GM19463 (cell line): ENCODE results near the gene TCP11L1.
"Not testable (repeated sequence)": the region's sequence is repeated elsewhere in the genome, so short reads cannot be mapped to it uniquely, and the experiment has no call there.

Experiments used
- ATAC-seq: cut with Tn5 transposase; IDR thresholded peaks from one replicate; pipeline ENCODE4 v1.9.1; 2021; ENCODE audit warnings: mild to moderate bottlenecking, moderate library complexity; ENCODE audit not compliant: unreplicated experiment

The TCP11L1 gene

GRCh38 chr11:33028537-33028914 lies 10.8 kb upstream of the TCP11L1 start:
- ATAC-seq, result no peak

DNA sequence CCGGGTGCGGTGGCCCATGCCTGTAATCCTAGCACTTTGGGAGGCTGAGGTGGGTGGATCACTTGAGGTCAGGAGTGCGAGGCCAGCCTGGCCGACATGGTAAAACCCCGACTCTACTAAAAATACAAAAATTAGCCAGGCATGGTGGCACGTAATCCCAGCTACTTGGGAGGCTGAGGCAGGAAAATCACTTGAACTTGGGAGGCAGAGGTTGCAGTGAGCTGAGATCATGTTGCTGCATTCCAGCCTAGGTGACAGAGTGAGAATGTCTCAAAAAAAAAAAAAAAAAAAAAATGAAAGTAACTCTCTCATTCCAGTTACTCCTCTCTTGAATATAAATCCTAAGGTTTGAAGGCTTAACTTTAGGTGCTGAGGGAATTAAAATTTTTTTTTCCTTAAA lies 10.2 kb upstream of the TCP11L1 start:
- ATAC-seq, result not testable (repeated sequence)

DNA sequence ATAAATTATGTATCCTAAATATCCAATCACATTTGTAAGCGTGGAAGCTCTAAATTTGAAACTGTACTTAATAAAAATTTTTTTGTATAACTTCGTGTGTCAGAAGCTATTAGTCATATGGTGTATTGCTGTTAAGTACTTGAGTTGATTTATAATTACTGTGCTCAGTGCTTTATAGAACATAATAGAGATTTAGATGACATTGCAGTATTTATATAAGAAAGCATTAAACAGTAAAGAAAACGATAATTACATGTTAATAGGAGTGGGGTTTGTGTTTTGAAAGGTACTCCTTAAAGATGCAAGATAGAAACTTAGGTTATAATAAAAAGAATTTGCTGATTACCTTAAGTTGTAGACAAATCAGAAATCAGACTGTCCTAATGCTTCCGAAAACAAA lies 5.9 kb upstream of the TCP11L1 start:
- no peak for ATAC-seq

- no peak for ATAC-seq
These were observed 4.4 kb upstream of the TCP11L1 start for GRCh38 chr11:33035011-33035410.

- peak; percentile 28 for ATAC-seq
These were observed 875 bp downstream of the TCP11L1 start for GRCh38 chr11:33040033-33040861.

DNA sequence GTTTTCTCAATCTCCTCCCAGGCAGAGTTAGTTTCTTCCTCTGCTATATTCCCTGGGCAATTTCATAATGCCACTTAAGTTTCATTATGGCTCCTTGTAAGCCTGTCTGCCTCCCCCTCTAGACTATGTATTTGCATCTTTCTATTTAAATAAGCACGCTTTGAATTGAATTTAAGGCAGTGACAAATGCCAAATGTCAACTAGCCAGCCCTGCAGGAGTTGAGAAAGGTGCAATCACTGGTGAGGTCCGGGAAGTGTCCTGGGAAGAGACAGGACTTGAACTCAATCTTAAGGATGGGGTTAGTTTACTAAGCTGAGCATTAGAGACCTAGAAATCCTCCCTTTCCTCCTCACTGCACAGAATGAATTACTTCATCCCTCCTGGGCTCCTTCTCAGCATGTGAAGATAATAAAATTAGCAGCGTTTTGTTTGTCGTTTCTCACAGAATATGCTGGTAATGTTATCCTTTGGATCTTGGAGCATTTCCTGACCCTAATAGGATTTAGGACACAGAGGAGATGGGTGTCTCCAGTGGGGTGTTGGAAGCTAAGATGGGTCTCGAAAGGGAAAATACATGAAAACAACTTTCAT lies 1.6 kb downstream of the TCP11L1 start:
- no peak for ATAC-seq

DNA sequence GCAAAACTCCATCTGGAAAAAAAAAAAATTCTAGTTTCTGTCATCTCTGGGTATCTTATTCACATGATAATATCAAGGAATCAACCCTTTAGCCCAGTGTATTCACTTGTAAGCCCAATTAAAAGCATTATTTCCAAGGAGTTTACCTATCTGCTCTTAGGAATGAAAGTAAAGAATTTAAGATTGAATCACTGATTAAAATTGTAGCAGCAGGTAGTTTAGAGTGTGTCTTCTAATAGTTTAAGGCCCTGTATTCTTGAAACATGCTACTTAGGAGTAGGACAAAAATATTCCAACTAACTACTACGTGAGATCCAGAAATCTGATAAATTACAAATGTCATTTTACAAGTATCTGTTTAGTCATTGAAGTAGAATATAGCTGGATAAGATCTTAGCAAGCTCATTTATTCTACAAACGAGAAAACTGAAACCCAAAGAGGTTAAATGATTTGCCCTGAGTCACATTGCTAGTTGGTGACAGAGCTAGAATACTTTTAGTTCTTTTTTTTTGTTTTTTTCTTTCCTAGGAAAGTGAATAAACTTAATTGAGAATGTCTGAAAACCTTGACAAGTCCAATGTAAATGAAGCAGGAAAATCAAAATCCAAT lies 4.0 kb downstream of the TCP11L1 start:
- ATAC-seq, result no peak

DNA sequence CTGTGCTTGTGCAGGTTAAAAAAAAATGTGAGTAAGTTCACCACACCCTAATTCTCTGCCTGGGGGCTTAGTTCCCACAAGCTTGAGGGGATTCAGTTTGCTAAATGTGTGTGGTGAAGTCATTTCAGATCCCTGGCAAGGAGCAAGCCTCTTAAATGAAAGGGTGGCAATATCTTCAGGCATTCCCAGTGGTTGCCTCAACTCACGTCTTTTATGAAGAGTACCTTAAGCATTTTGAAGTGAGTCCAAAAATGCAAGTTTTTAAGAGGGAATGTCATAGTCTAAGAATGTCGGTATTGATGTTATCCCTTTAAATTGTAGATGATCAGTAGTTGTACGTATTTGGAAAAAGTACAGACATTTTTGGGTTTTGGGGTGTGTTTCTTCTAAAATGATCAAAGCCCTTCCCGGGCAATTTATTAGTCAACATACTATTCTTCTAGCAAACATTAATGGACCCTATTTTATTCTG lies 4.9 kb downstream of the TCP11L1 start:
- ATAC-seq, result no peak

DNA sequence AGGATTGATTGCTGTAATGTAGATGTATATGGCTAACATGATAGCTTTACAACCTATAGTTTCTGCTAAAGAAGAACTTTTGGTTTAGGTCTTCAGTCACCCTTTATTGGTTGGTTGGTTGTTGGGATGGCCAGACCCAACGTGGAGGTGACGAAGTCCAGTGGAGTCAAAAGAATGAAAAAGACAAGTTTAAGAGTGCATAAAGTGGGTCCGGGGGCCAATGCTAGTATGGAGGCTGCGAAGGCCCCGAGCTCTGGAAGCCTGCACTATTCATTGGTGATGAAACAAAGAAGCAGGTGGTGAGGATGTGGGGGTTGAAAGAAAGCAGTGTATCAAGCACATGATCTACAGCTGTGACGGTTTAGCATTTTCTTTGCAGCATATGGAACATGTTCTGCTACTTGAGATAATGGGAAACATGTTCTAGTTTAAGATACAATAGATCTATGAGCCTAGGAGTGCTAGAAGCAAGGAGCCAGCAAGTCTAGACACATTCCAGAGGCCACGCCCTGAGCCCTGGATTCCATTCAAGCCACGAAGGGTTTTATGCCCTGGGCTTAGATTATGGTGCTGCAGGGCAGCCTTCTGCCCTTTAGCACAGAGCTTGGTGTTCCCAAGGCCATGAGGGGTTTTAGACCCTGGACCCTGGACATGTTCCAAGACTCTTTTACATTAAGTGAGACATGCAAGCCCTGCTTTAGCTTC lies 6.3 kb downstream of the TCP11L1 start:
- no peak for ATAC-seq

DNA sequence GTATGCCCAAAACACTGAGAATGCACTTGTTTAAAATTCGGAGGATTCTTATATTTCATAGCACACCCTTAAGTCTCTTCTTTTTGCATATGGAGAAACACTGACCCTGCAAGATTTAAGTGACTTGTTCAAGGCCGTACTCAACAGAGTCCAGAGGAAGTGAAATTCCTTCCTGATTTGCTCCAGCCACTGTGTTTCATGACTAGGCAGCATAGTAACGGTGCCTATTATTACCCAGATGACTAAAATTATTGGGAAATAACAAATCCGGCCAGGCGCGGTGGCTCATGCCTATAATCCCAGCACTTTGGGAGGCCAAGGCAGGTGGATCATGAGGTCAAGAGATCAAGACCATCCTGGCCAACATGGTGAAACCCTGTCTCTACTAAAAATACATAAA lies 9.3 kb downstream of the TCP11L1 start:
- not testable (repeated sequence) for ATAC-seq

DNA sequence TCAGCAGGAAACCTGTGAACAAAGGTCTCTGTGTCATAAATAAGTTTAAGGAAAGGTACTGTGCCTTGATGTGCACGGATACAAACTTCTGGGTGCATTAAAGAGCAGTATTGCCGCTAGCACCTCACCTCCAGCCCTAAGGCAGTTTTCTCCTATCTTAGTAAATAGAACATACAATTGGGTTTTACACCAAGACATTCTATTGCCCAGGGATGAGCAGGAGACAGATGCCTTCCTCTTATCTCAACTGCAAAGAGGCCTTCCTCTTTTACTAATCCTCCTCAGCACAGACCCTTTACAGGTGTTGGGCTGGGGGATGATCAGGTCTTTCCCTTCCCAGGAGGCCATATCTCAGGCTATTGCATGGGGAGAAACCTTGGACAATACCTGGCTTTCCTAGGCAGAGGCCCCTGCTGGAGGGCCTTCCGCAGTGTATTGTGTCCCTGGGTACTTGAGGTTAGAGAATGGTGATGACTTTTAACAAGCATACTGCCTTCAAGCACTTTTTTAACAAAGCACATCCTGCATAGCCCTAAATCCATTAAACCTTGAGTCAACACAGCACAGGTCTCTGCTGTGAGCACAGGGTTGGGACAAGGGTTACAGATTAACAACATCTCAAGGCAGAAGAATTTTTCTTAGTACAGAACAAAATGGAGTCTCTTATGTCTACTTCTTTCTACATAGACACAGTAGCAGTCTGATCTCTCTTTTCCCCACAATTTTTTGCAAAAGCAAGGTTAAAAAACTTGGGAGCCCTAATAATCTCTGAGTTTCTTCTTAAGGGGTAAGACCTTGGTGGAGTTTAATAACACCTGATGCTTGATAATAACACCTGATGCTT lies 10.4 kb downstream of the TCP11L1 start:
- ATAC-seq, result not testable (repeated sequence)

- no peak for ATAC-seq
These were observed 12.9 kb downstream of the TCP11L1 start for GRCh38 chr11:33052231-33052630.

GRCh38 chr11:33055375-33055774 lies 16.0 kb downstream of the TCP11L1 start:
- no peak for ATAC-seq

DNA sequence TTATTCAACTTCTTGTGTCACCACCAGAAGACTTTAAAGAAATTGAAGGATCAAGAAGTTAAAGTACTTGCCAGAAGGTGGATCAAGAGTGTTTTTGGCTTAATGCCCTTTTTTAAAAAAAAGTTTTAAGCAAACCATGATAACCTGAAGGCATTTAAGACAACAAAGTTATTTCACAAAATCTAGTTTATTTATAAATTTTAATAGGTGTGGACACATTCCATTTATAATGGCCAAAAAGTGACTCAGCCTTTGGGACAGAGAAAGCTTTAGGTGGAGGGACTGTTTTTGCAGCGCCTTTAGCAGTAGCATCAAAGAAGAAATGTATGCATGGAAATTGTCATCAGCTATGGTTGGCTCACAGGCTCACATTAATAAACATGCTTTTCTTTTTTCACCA lies 17.9 kb downstream of the TCP11L1 start:
- no peak for ATAC-seq

DNA sequence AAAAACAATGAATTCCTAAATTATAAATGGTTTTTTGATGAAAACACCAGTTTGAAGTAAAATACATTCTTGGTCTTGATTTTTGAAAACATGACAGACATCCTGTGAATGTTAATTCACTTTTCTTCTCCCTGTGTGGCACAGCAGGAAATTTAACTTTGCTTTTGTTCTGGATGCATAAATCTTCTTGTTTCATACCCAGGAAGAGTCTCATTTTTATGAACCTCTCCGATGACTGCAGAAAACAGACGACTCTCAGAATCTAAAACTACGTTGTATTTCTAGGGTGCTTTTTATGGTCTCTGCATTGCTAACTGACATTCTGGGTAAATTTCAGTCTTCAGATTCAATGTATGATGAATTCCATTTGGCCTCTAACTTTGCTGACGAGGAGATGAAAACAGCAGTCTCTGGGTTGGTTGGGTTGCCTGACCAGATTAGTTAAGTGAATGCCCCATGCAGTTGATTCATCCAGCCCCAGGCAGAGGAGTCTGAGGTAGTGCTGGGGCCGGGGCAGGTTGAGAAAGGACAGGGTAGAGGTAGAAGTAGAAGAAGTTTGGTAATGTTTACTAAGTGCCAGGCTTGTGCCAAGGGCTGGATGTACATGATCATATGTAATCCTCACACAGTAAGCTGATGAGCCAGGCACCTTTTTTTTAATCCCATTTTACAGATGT lies 20.1 kb downstream of the TCP11L1 start:
- no peak for ATAC-seq

GRCh38 chr11:33060271-33060670 lies 20.9 kb downstream of the TCP11L1 start:
- no peak for ATAC-seq

DNA sequence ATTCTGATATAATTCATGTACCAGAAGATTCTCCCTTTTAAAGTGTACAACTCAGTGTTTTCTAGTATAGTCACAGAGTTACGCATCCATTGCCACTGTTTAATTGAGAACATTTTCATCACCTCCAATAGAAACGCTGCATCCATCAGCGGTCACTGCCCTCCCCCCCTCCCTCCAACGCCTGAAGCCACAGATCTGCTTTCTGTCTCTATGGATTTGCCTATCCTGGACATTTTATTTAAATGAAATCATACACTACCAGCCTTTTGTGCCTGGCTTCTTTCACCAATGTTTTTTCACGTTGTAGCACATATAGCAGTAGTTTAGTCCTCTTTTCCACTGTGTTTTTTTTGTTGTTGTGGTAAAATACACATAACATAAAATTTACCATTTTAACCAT lies 22.8 kb downstream of the TCP11L1 start:
- no peak for ATAC-seq

DNA sequence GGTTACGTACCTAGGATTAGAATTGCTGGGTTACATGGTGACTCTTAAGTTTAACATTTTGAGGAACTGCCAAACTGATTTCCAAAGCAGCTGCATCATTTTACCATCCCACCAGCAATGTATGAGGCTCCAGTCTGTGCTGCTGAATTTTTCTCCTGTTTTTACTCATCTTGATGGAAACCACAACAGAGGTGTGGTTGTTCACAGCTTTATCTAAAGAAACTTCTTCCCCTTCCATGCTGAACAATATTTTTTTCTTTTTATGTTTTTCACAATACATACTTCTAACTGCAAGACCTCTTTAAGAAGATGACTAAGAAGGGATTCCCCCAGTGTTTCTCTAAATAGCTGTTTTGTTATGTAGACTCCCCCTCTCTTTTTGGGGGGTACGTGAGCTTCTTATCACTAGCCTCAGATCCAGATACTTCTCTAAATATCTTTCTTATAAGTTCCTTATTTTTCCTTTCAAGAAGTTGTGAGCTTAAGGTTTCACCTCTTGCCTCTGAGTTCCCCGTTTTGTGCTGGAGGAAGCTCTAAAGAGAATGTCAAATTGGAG lies 24.0 kb downstream of the TCP11L1 start:
- peak; percentile 49 for ATAC-seq

DNA sequence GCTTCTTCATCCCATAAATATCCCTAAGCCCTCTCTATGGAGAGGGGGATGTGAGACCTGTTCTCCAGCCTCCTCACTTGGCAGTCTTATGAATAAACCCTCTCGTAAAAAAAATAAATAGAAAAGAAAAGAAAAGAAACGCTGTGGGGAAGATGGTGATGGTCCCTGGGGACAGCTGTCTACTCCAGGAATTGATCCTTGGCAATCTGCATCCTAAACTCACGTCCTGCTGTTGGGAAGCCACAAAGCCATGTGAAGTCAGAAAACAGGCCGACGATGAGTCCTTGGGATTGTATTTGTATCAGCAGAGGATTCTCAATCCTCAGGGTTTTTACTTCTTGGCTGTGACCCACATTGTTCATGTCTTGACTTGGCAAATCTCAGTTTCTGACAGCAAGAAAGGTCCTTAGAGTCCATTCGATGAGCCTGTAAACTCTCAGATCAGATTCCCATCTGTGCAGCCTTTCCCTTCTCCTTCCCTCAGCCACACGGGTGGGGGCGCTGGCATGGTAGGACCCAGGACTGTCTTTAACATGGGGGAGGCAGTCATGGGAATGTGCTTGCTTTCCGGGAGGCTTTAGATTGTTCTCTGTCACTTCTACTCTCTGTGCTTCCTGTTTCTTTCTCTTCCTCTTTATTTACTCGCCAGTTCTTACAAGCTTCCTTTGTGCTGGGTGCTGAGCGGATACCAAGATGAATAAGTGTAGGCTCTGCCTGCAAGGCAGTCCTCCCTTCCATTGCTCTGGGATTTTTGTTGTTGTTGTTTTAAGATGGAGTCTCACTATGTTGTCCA lies 24.9 kb downstream of the TCP11L1 start:
- no peak for ATAC-seq
